Mesendoderm (in vitro differentiated cells): ENCODE results near the gene KLHL3.

Experiments used
- DNase-seq: peaks from one replicate; pipeline ENCODE4 v3.0.0; 2013
- H2AK5ac ChIP-seq: 2 replicates; pipeline ENCODE4 v1.6.1; 2013; ENCODE audit warnings: low read length, inconsistent platforms
- H2BK120ac ChIP-seq: 2 replicates; pipeline ENCODE4 v1.6.1; 2013; ENCODE audit warnings: low read depth, mild to moderate bottlenecking, low read length, moderate library complexity, mixed read lengths
- H2BK15ac ChIP-seq: replicated peaks from 2 replicates; pipeline ENCODE4 v1.6.1; 2013; ENCODE audit warnings: low read depth, mild to moderate bottlenecking, moderate library complexity
- H2BK5ac ChIP-seq: 2 replicates; pipeline ENCODE4 v1.6.1; 2013; ENCODE audit warnings: low read length, inconsistent platforms
- H3K18ac ChIP-seq: 2 replicates; pipeline ENCODE4 v1.6.1; 2013; ENCODE audit warnings: mild to moderate bottlenecking, low read length, mixed read lengths
- H3K23ac ChIP-seq: one replicate; pipeline ENCODE4 v1.6.1; 2013; ENCODE audit warnings: low read length
- H3K27ac ChIP-seq: 2 replicates; pipeline ENCODE4 v1.5.1; 2013; ENCODE audit warnings: low read depth, mild to moderate bottlenecking, inconsistent platforms, low read length, moderate library complexity
- H3K27me3 ChIP-seq: 2 replicates; pipeline ENCODE4 v1.6.1; 2013; ENCODE audit warnings: low read length, control low read depth, mild to moderate bottlenecking, inconsistent platforms; ENCODE audit not compliant: insufficient read depth, poor library complexity
- H3K36me3 ChIP-seq: 2 replicates; pipeline ENCODE4 v1.6.1; 2013; ENCODE audit warnings: low read length, inconsistent platforms; ENCODE audit not compliant: control insufficient read depth, insufficient read depth
- H3K4ac ChIP-seq: one replicate; pipeline ENCODE4 v1.6.1; 2013; ENCODE audit warnings: low read depth, mild to moderate bottlenecking, low read length, moderate library complexity
- H3K4me1 ChIP-seq: 2 replicates; pipeline ENCODE4 v1.6.1; 2013; ENCODE audit warnings: low read depth, low read length, inconsistent platforms; ENCODE audit not compliant: control insufficient read depth
- H3K4me2 ChIP-seq: 2 replicates; pipeline ENCODE4 v1.6.1; 2013; ENCODE audit warnings: low read length
- H3K4me3 ChIP-seq: 2 replicates; pipeline ENCODE4 v1.5.1; 2013; ENCODE audit warnings: mild to moderate bottlenecking, low read length
- H3K56ac ChIP-seq: one replicate; pipeline ENCODE4 v1.6.1; 2013; ENCODE audit warnings: low read length
- H3K79me1 ChIP-seq: 2 replicates; pipeline ENCODE4 v1.6.1; 2013; ENCODE audit warnings: low read length, inconsistent platforms
- H3K79me2 ChIP-seq: 2 replicates; pipeline ENCODE4 v1.6.1; 2013; ENCODE audit warnings: mild to moderate bottlenecking, low read length; ENCODE audit not compliant: control insufficient read depth, insufficient read depth
- H3K9ac ChIP-seq: 2 replicates; pipeline ENCODE4 v1.6.1; 2013; ENCODE audit warnings: low read length, inconsistent platforms
- H4K5ac ChIP-seq: one replicate; pipeline ENCODE4 v1.6.1; 2013; ENCODE audit warnings: low read length
- H4K8ac ChIP-seq: one replicate; pipeline ENCODE4 v1.6.1; 2013; ENCODE audit warnings: low read depth, mild to moderate bottlenecking, control low read depth, low read length, moderate library complexity
- WGBS: extraction: QIAGEN DNeasy Blood & Tissue Kit; methylation state at CpG from one replicate; pipeline ENCODE4 v1.1.7; 2013; ENCODE audit warnings: low lambda C conversion rate, missing lambda C conversion rate; ENCODE audit not compliant: insufficient coverage; ENCODE audit errors: extremely low coverage; 5-methylcytosine and 5-hydroxymethylcytosine counted together

Gene KLHL3

GRCh38 chr5:137693307-137693950 lies 42.5 kb downstream of the KLHL3 start:
- Histone ChIP-seq H3K9ac (no peak overlapping the region), H3K18ac (no peak overlapping the region), H2BK5ac (no peak overlapping the region), H3K4ac (no peak overlapping the region), H3K79me1 (no peaks in the 10 kb centered on the region), H3K27me3 (no peaks in the 10 kb centered on the region), H3K79me2 (no peaks in the 10 kb centered on the region), H3K36me3 (no peaks in the 10 kb centered on the region), H4K8ac (no peak overlapping the region), H3K4me2 (no peak overlapping the region), H2AK5ac (no peak overlapping the region), H2BK15ac (no peak overlapping the region), H3K27ac (no peak overlapping the region), H3K4me3 (no peak overlapping the region), H3K4me1 (no peaks in the 10 kb centered on the region), H2BK120ac (no peak overlapping the region), H3K23ac (no peak overlapping the region), H4K5ac (no peak overlapping the region), H3K56ac (no peak overlapping the region)
- no CpG with 5 or more reads among the region's 1 CpG for WGBS
- DNase-seq, result no peak

- Histone ChIP-seq H3K79me1 (no peaks in the 10 kb centered on the region), H3K23ac (no peak overlapping the region), H4K5ac (no peak overlapping the region), H2BK15ac (no peak overlapping the region), H2BK5ac (no peak overlapping the region), H3K4ac (no peak overlapping the region), H3K27me3 (no peaks in the 10 kb centered on the region), H3K4me1 (no peaks in the 10 kb centered on the region), H3K56ac (no peak overlapping the region), H3K4me3 (no peak overlapping the region), H3K36me3 (no peaks in the 10 kb centered on the region), H3K4me2 (no peak overlapping the region), H3K27ac (no peak overlapping the region), H4K8ac (no peak overlapping the region), H3K79me2 (no peaks in the 10 kb centered on the region), H3K18ac (no peak overlapping the region), H2AK5ac (no peak overlapping the region), H2BK120ac (no peak overlapping the region), H3K9ac (no peak overlapping the region)
- WGBS, result no CpG with 5 or more reads among the region's 2 CpGs
- no peak for DNase-seq
Measured at GRCh38 chr5:137689306-137689705, 46.6 kb downstream of the KLHL3 start.

- Histone ChIP-seq H4K5ac (no peak overlapping the region), H2BK120ac (no peak overlapping the region), H3K18ac (no peak overlapping the region), H2BK15ac (no peak overlapping the region), H3K4me1 (no peaks in the 10 kb centered on the region), H3K4ac (no peak overlapping the region), H3K4me2 (no peak overlapping the region), H3K36me3 (no peaks in the 10 kb centered on the region), H3K27ac (no peak overlapping the region), H2BK5ac (no peak overlapping the region), H3K79me2 (no peaks in the 10 kb centered on the region), H3K79me1 (no peaks in the 10 kb centered on the region), H3K4me3 (no peak overlapping the region), H3K27me3 (no peaks in the 10 kb centered on the region), H3K56ac (no peak overlapping the region), H3K23ac (no peak overlapping the region), H3K9ac (no peak overlapping the region), H2AK5ac (no peak overlapping the region), H4K8ac (no peak overlapping the region)
- no peak for DNase-seq
- no CpG with 5 or more reads among the region's 5 CpGs for WGBS
Measured at GRCh38 chr5:137688210-137688840, 47.6 kb downstream of the KLHL3 start.

GRCh38 chr5:137684761-137685160 lies 51.1 kb downstream of the KLHL3 start:
- no peaks in the 10 kb centered on the region for H3K36me3 ChIP-seq
- DNase-seq, result no peak
- H3K18ac ChIP-seq, result no peak overlapping the region
- H3K4me3 ChIP-seq, result no peak overlapping the region
- no peak overlapping the region for H3K27ac ChIP-seq
- no peak overlapping the region for H3K4ac ChIP-seq
- H2BK5ac ChIP-seq, result no peak overlapping the region
- no peaks in the 10 kb centered on the region for H3K79me2 ChIP-seq
- no peak overlapping the region for H3K56ac ChIP-seq
- no peaks in the 10 kb centered on the region for H3K79me1 ChIP-seq
- H3K4me2 ChIP-seq, result no peak overlapping the region
- H2BK120ac ChIP-seq, result no peak overlapping the region
- no peak overlapping the region for H2BK15ac ChIP-seq
- no peaks in the 10 kb centered on the region for H3K27me3 ChIP-seq
- no peak overlapping the region for H3K9ac ChIP-seq
- no peaks in the 10 kb centered on the region for H3K4me1 ChIP-seq
- no peak overlapping the region for H4K8ac ChIP-seq
- WGBS, result no CpG with 5 or more reads among the region's 3 CpGs
- H2AK5ac ChIP-seq, result no peak overlapping the region
- no peak overlapping the region for H3K23ac ChIP-seq
- H4K5ac ChIP-seq, result no peak overlapping the region

- Histone ChIP-seq H3K4me2 (no peak overlapping the region), H3K36me3 (no peaks in the 10 kb centered on the region), H3K27ac (no peak overlapping the region), H2AK5ac (no peak overlapping the region), H3K79me2 (no peaks in the 10 kb centered on the region), H2BK15ac (no peak overlapping the region), H3K18ac (no peak overlapping the region), H4K5ac (no peak overlapping the region), H3K79me1 (no peaks in the 10 kb centered on the region), H3K4me3 (no peak overlapping the region), H2BK120ac (no peak overlapping the region), H3K4me1 (no peaks in the 10 kb centered on the region), H3K9ac (no peak overlapping the region), H2BK5ac (no peak overlapping the region), H3K23ac (no peak overlapping the region), H4K8ac (no peak overlapping the region), H3K4ac (no peak overlapping the region), H3K27me3 (no peaks in the 10 kb centered on the region), H3K56ac (no peak overlapping the region)
- DNase-seq, result no peak
- WGBS, result no CpG with 5 or more reads among the region's 1 CpG
Measured at GRCh38 chr5:137681191-137681590, 54.7 kb downstream of the KLHL3 start.

GRCh38 chr5:137679910-137680309 lies 56.0 kb downstream of the KLHL3 start:
- no peaks in the 10 kb centered on the region for H3K27me3 ChIP-seq
- DNase-seq, result no peak
- no peak overlapping the region for H3K4me3 ChIP-seq
- no peak overlapping the region for H3K27ac ChIP-seq
- H2BK120ac ChIP-seq, result no peak overlapping the region
- no peak overlapping the region for H3K4me2 ChIP-seq
- no peaks in the 10 kb centered on the region for H3K36me3 ChIP-seq
- no peak overlapping the region for H2BK15ac ChIP-seq
- WGBS, result no CpG with 5 or more reads among the region's 1 CpG
- no peak overlapping the region for H2AK5ac ChIP-seq
- no peak overlapping the region for H4K5ac ChIP-seq
- no peak overlapping the region for H3K56ac ChIP-seq
- no peak overlapping the region for H3K9ac ChIP-seq
- no peaks in the 10 kb centered on the region for H3K4me1 ChIP-seq
- H3K79me2 ChIP-seq, result no peaks in the 10 kb centered on the region
- H2BK5ac ChIP-seq, result no peak overlapping the region
- no peaks in the 10 kb centered on the region for H3K79me1 ChIP-seq
- no peak overlapping the region for H3K4ac ChIP-seq
- no peak overlapping the region for H3K23ac ChIP-seq
- no peak overlapping the region for H4K8ac ChIP-seq
- H3K18ac ChIP-seq, result no peak overlapping the region
